SK-N-SH treated with all-trans-retinoic acid at 6 μM for 48 hours (cell line): ENCODE data around the gene PIP4K2C.

Experiments used
- ATAC-seq: fragments of 200-7000 bp; cut with Tn5 transposase; 3 replicates; pipeline ENCODE4 v1.9.1; 2020; ENCODE audit warnings: mild to moderate bottlenecking, moderate library complexity
- ARNTL ChIP-seq: fragments of 450-650 bp; formaldehyde crosslinking; IDR thresholded peaks from 2 replicates; pipeline ENCODE4 v1.5.0; 2020; ENCODE audit warnings: low read depth, mild to moderate bottlenecking, moderate library complexity, borderline replicate concordance
- BACH2 ChIP-seq: fragments of 250-450 bp; sonication (Bioruptor Pico); IDR thresholded peaks from 2 replicates; pipeline ENCODE4 v1.9.0; 2021; ENCODE audit warnings: mild to moderate bottlenecking, borderline replicate concordance
- CREB5 ChIP-seq: fragments of 250-450 bp; sonication (Bioruptor Pico); IDR thresholded peaks from 2 replicates; pipeline ENCODE4 v1.5.1; 2020; ENCODE audit warnings: low read depth, mild to moderate bottlenecking, moderate library complexity
- CSDC2 ChIP-seq: fragments of 250-450 bp; sonication (Bioruptor Pico); IDR thresholded peaks from 2 replicates; pipeline ENCODE4 v1.5.0; 2020; ENCODE audit warnings: mild to moderate bottlenecking, moderate library complexity
- ESRRG ChIP-seq: fragments of 250-450 bp; sonication (Bioruptor Pico); IDR thresholded peaks from 2 replicates; pipeline ENCODE4 v1.6.1; 2021; ENCODE audit warnings: mild to moderate bottlenecking
- GLIS3 ChIP-seq: fragments of 250-450 bp; sonication (Bioruptor Pico); IDR thresholded peaks from 2 replicates; pipeline ENCODE4 v1.5.0; 2020; ENCODE audit warnings: mild to moderate bottlenecking, moderate library complexity
- ISL1 ChIP-seq: fragments of 250-450 bp; sonication (Bioruptor Pico); IDR thresholded peaks from 2 replicates; pipeline ENCODE4 v2.1.2; 2022; ENCODE audit warnings: mild to moderate bottlenecking, moderate library complexity
- OSR1 ChIP-seq: fragments of 250-450 bp; sonication (Bioruptor Pico); IDR thresholded peaks from 2 replicates; pipeline ENCODE4 v1.8.0; 2022; ENCODE audit warnings: moderate library complexity, mild to moderate bottlenecking, inconsistent platforms
- PPARA ChIP-seq: fragments of 250-450 bp; sonication (Bioruptor Pico); IDR thresholded peaks from 2 replicates; pipeline ENCODE4 v1.5.0; 2020; ENCODE audit warnings: mild to moderate bottlenecking, borderline replicate concordance
- RARB ChIP-seq: fragments of 250-450 bp; sonication (Bioruptor Pico); IDR thresholded peaks from 2 replicates; pipeline ENCODE4 v1.8.0; 2021; ENCODE audit warnings: mild to moderate bottlenecking, moderate library complexity
- SNAI2 ChIP-seq: fragments of 250-450 bp; sonication (Bioruptor Pico); IDR thresholded peaks from 2 replicates; pipeline ENCODE4 v1.5.0; 2020; ENCODE audit warnings: mild to moderate bottlenecking, moderate library complexity
- TOX ChIP-seq: fragments of 250-450 bp; sonication (Bioruptor Pico); IDR thresholded peaks from 2 replicates; pipeline ENCODE4 v1.8.0; 2021; ENCODE audit warnings: mild to moderate bottlenecking, moderate library complexity, borderline replicate concordance
- ZC3H10 ChIP-seq: fragments of 250-450 bp; sonication (Bioruptor Pico); IDR thresholded peaks from 2 replicates; pipeline ENCODE4 v1.5.1; 2021; ENCODE audit warnings: mild to moderate bottlenecking, moderate library complexity
- ZFP30 ChIP-seq: fragments of 450-650 bp; formaldehyde crosslinking; IDR thresholded peaks from 2 replicates; pipeline ENCODE4 v1.5.0; 2022; ENCODE audit warnings: mild to moderate bottlenecking, moderate library complexity
- ZNF565 ChIP-seq: fragments of 450-650 bp; formaldehyde crosslinking; conservative IDR thresholded peaks from 2 replicates; pipeline ENCODE4 v1.5.0; 2020; ENCODE audit warnings: low read depth, mild to moderate bottlenecking, moderate library complexity
- ZNF70 ChIP-seq: fragments of 450-650 bp; formaldehyde crosslinking; IDR thresholded peaks from 2 replicates; pipeline ENCODE4 v1.5.0; 2020; ENCODE audit warnings: mild to moderate bottlenecking, moderate library complexity
- ZNF8 ChIP-seq: fragments of 450-650 bp; formaldehyde crosslinking; IDR thresholded peaks from 2 replicates; pipeline ENCODE4 v1.5.0; 2020; ENCODE audit warnings: mild to moderate bottlenecking, moderate library complexity
- TF ChIP-seq, protein P1 (sequence below): fragments of 250-450 bp; sonication (Bioruptor Pico); IDR thresholded peaks from 2 replicates; pipeline ENCODE4 v1.5.0; 2020; ENCODE audit warnings: mild to moderate bottlenecking, moderate library complexity
- TF ChIP-seq, protein P2 (sequence below): fragments of 250-450 bp; sonication (Bioruptor Pico); IDR thresholded peaks from 2 replicates; pipeline ENCODE4 v1.8.0; 2021; ENCODE audit warnings: low read depth, mild to moderate bottlenecking, moderate library complexity, borderline replicate concordance
- TF ChIP-seq, protein P3 (sequence below): fragments of 250-450 bp; sonication (Bioruptor Pico); IDR thresholded peaks from 2 replicates; pipeline ENCODE4 v1.8.0; 2020; ENCODE audit warnings: mild to moderate bottlenecking, moderate library complexity, borderline replicate concordance
- TF ChIP-seq, protein P4 (sequence below): fragments of 250-450 bp; sonication (Bioruptor Pico); IDR thresholded peaks from 2 replicates; pipeline ENCODE4 v1.5.1; 2021; ENCODE audit warnings: mild to moderate bottlenecking, moderate library complexity

The PIP4K2C gene

DNA sequence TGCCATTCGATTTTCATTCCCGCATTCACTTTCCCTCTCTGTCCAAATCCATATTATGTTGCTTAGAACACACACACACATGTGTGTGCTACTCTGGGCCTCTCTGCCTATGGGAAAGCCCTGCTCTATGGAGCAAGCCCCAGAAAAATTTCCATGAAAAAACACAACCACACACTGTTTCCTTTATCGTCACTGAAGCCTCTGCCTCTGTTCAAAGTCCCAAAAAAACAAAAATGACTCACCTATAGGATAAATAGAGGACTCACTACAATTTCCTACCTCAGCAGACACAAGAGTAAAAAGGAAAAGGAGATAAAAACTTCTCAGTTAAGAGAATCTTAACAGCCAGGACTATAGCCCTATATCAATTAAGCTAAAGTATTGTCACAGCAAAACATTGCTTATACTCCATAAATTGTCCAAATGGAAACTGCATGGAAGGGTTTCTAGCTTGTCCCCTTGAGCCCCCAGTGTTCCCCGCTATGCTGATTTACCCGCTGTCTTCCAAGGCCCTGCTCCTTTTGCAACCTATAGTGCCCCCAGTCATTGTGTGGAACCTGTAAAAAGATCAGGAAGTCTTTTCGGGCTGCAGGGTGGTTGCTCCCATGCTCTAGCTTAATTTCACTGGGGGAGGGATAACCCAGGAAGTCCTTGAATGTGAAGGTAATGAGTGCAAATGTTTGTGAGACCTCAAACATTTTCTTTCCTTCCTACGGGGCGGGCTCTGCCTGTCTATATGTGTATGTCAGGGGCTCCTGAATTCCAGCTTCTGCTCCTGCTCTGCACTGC is 11.1 kb upstream of the PIP4K2C start:
- TF ChIP-seq BACH2 (CRISPR knock-in tag), result no peak
- no peak for TF ChIP-seq ZNF70 (CRISPR knock-in tag)
- TF ChIP-seq PPARA (CRISPR knock-in tag), result no peak
- no peak for TF ChIP-seq ZC3H10 (CRISPR knock-in tag)
- TF ChIP-seq, protein P1, sequence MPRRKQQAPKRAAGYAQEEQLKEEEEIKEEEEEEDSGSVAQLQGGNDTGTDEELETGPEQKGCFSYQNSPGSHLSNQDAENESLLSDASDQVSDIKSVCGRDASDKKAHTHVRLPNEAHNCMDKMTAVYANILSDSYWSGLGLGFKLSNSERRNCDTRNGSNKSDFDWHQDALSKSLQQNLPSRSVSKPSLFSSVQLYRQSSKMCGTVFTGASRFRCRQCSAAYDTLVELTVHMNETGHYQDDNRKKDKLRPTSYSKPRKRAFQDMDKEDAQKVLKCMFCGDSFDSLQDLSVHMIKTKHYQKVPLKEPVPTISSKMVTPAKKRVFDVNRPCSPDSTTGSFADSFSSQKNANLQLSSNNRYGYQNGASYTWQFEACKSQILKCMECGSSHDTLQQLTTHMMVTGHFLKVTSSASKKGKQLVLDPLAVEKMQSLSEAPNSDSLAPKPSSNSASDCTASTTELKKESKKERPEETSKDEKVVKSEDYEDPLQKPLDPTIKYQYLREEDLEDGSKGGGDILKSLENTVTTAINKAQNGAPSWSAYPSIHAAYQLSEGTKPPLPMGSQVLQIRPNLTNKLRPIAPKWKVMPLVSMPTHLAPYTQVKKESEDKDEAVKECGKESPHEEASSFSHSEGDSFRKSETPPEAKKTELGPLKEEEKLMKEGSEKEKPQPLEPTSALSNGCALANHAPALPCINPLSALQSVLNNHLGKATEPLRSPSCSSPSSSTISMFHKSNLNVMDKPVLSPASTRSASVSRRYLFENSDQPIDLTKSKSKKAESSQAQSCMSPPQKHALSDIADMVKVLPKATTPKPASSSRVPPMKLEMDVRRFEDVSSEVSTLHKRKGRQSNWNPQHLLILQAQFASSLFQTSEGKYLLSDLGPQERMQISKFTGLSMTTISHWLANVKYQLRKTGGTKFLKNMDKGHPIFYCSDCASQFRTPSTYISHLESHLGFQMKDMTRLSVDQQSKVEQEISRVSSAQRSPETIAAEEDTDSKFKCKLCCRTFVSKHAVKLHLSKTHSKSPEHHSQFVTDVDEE (CRISPR knock-in tag), result no peak
- no peak for TF ChIP-seq CREB5 (CRISPR knock-in tag)
- TF ChIP-seq ESRRG (CRISPR knock-in tag), result no peak
- TF ChIP-seq ARNTL (CRISPR knock-in tag), result no peak
- TF ChIP-seq, protein P2, sequence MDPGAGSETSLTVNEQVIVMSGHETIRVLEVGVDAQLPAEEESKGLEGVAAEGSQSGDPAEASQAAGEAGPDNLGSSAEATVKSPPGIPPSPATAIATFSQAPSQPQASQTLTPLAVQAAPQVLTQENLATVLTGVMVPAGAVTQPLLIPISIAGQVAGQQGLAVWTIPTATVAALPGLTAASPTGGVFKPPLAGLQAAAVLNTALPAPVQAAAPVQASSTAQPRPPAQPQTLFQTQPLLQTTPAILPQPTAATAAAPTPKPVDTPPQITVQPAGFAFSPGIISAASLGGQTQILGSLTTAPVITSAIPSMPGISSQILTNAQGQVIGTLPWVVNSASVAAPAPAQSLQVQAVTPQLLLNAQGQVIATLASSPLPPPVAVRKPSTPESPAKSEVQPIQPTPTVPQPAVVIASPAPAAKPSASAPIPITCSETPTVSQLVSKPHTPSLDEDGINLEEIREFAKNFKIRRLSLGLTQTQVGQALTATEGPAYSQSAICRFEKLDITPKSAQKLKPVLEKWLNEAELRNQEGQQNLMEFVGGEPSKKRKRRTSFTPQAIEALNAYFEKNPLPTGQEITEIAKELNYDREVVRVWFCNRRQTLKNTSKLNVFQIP (CRISPR knock-in tag), result no peak
- TF ChIP-seq SNAI2 (CRISPR knock-in tag), result no peak
- TF ChIP-seq, protein P3, sequence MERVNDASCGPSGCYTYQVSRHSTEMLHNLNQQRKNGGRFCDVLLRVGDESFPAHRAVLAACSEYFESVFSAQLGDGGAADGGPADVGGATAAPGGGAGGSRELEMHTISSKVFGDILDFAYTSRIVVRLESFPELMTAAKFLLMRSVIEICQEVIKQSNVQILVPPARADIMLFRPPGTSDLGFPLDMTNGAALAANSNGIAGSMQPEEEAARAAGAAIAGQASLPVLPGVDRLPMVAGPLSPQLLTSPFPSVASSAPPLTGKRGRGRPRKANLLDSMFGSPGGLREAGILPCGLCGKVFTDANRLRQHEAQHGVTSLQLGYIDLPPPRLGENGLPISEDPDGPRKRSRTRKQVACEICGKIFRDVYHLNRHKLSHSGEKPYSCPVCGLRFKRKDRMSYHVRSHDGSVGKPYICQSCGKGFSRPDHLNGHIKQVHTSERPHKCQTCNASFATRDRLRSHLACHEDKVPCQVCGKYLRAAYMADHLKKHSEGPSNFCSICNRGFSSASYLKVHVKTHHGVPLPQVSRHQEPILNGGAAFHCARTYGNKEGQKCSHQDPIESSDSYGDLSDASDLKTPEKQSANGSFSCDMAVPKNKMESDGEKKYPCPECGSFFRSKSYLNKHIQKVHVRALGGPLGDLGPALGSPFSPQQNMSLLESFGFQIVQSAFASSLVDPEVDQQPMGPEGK (CRISPR knock-in tag), result no peak
- TF ChIP-seq GLIS3 (CRISPR knock-in tag), result no peak
- TF ChIP-seq OSR1 (CRISPR knock-in tag), result no peak
- no peak for TF ChIP-seq ISL1 (CRISPR knock-in tag)
- no peak for TF ChIP-seq ZFP30 (CRISPR knock-in tag)
- TF ChIP-seq, all 23 proteins: peak for 0
- ATAC-seq, result no peak

GRCh38 chr12:57580466-57580795 is 10.6 kb upstream of the PIP4K2C start:
- no peak for ATAC-seq
- TF ChIP-seq RARB (CRISPR knock-in tag) (no peak), ISL1 (CRISPR knock-in tag) (no peak), PPARA (CRISPR knock-in tag) (no peak), CREB5 (CRISPR knock-in tag) (no peak), GLIS3 (CRISPR knock-in tag) (no peak), ZNF565 (CRISPR knock-in tag) (no peak), CSDC2 (CRISPR knock-in tag) (no peak), TOX (CRISPR knock-in tag) (no peak), ZNF8 (CRISPR knock-in tag) (no peak)
- TF ChIP-seq, protein P4, sequence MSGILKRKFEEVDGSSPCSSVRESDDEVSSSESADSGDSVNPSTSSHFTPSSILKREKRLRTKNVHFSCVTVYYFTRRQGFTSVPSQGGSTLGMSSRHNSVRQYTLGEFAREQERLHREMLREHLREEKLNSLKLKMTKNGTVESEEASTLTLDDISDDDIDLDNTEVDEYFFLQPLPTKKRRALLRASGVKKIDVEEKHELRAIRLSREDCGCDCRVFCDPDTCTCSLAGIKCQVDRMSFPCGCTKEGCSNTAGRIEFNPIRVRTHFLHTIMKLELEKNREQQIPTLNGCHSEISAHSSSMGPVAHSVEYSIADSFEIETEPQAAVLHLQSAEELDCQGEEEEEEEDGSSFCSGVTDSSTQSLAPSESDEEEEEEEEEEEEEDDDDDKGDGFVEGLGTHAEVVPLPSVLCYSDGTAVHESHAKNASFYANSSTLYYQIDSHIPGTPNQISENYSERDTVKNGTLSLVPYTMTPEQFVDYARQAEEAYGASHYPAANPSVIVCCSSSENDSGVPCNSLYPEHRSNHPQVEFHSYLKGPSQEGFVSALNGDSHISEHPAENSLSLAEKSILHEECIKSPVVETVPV (CRISPR knock-in tag), result no peak
- TF ChIP-seq, protein P1 (CRISPR knock-in tag), result no peak
- TF ChIP-seq, protein P3 (CRISPR knock-in tag), result no peak
- TF ChIP-seq, protein P2 (CRISPR knock-in tag), result no peak
